GM12892 (cell line): ENCODE data around the gene IRF7.

Experiments used
- POLR2A ChIP-seq: IDR thresholded peaks from 2 replicates; pipeline ENCODE4 v1.6.1; 2011; ENCODE audit warnings: low read depth, low read length, control low read depth
- POLR2AphosphoS5 ChIP-seq: IDR thresholded peaks from 2 replicates; pipeline ENCODE4 v1.6.1; 2011; ENCODE audit warnings: low read depth, low read length, control low read depth
- TAF1 ChIP-seq: IDR thresholded peaks from 2 replicates; pipeline ENCODE4 v1.6.1; 2011; ENCODE audit warnings: low read depth, mild to moderate bottlenecking, control low read depth, low read length, borderline replicate concordance

GRCh38 chr11:593347-593746 is 22.4 kb downstream of the IRF7 start:
- TF ChIP-seq POLR2A (no peak), POLR2AphosphoS5 (no peak), TAF1 (no peak)
